Loucy (cell line): ENCODE data around the gene GNAQ.

ENCODE experiments used
- H2AFZ ChIP-seq: fragments of 200-600 bp; sonication (generic); 2 replicates; pipeline ENCODE4 v1.6.0; 2016; ENCODE audit warnings: antibody characterized with exemption, mild to moderate bottlenecking, low read length, moderate library complexity
- H3F3A ChIP-seq: fragments of 200-600 bp; 2 replicates; pipeline ENCODE4 v1.6.0; 2016; ENCODE audit warnings: antibody characterized with exemption, low read depth, mild to moderate bottlenecking
- H3K27me3 ChIP-seq: fragments of 200-600 bp; sonication (generic); 2 replicates; pipeline ENCODE4 v1.6.1; 2014; ENCODE audit warnings: low read length, mild to moderate bottlenecking; ENCODE audit not compliant: insufficient read depth, poor library complexity, severe bottlenecking
- H3K36me3 ChIP-seq: fragments of 200-600 bp; sonication (generic); 2 replicates; pipeline ENCODE4 v1.6.1; 2016; ENCODE audit warnings: low read length; ENCODE audit not compliant: insufficient read depth
- H3K4me1 ChIP-seq: fragments of 200-600 bp; sonication (generic); 2 replicates; pipeline ENCODE4 v1.5.1; 2014; ENCODE audit warnings: low read length, mild to moderate bottlenecking; ENCODE audit not compliant: insufficient read depth, poor library complexity, severe bottlenecking
- H3K4me2 ChIP-seq: fragments of 200-600 bp; sonication (generic); 2 replicates; pipeline ENCODE4 v1.6.0; 2014; ENCODE audit warnings: antibody characterized with exemption, low read length, low read depth, mild to moderate bottlenecking; ENCODE audit not compliant: poor library complexity, severe bottlenecking
- H3K4me3 ChIP-seq: fragments of 200-600 bp; sonication (generic); 2 replicates; pipeline ENCODE4 v1.5.1; 2014; ENCODE audit warnings: low read length, mild to moderate bottlenecking, mixed read lengths; ENCODE audit not compliant: poor library complexity, severe bottlenecking
- H3K79me2 ChIP-seq: fragments of 200-600 bp; sonication (generic); 2 replicates; pipeline ENCODE4 v1.6.1; 2014; ENCODE audit warnings: low read length; ENCODE audit not compliant: insufficient read depth
- H3K9ac ChIP-seq: fragments of 200-600 bp; sonication (generic); 2 replicates; pipeline ENCODE4 v1.6.0; 2014; ENCODE audit warnings: mild to moderate bottlenecking, low read depth, low read length, moderate library complexity; ENCODE audit not compliant: poor library complexity, severe bottlenecking
- H3K9me2 ChIP-seq: fragments of 200-600 bp; sonication (generic); replicated peaks from 2 replicates; pipeline ENCODE4 v1.6.1; 2016; ENCODE audit warnings: low read depth, low read length, mixed read lengths
- H3K9me3 ChIP-seq: fragments of 200-600 bp; sonication (generic); 2 replicates; pipeline ENCODE4 v1.6.1; 2014; ENCODE audit warnings: mild to moderate bottlenecking, antibody characterized with exemption, low read length, low read depth; ENCODE audit not compliant: insufficient read depth
- H4K20me1 ChIP-seq: fragments of 200-600 bp; sonication (generic); 2 replicates; pipeline ENCODE4 v1.6.0; 2014; ENCODE audit warnings: antibody characterized with exemption, low read length, mild to moderate bottlenecking; ENCODE audit not compliant: insufficient read depth, poor library complexity, severe bottlenecking
- CTCF ChIP-seq: fragments of 200-600 bp; sonication (generic); conservative IDR thresholded peaks from 2 replicates; pipeline ENCODE4 v1.5.1; 2014; ENCODE audit warnings: mild to moderate bottlenecking, antibody characterized with exemption, low read length
- EZH2phosphoT487 ChIP-seq: fragments of 200-600 bp; IDR thresholded peaks from 2 replicates; pipeline ENCODE4 v1.6.1; 2018; ENCODE audit warnings: antibody characterized with exemption, mild to moderate bottlenecking, moderate library complexity, borderline replicate concordance

Gene GNAQ

GRCh38 chr9:77929942-77930341, 101.7 kb downstream of the GNAQ start:
- peaks cover 78% of the 10 kb centered on the region for H4K20me1 ChIP-seq
- no peak overlapping the region for H2AFZ ChIP-seq
- H3K4me2 ChIP-seq: no peak overlapping the region
- no peaks in the 10 kb centered on the region for H3K9me2 ChIP-seq
- H3F3A ChIP-seq: no peaks in the 10 kb centered on the region; the same call in 1 of the 2 replicates
- H3K4me3 ChIP-seq: no peak overlapping the region
- H3K9ac ChIP-seq: no peak overlapping the region
- no peaks in the 10 kb centered on the region for H3K27me3 ChIP-seq
- TF ChIP-seq EZH2phosphoT487 (no peak), CTCF (no peak)
- peaks cover 21% of the 10 kb centered on the region; the same call in 1 of the 2 replicates for H3K36me3 ChIP-seq
- no peaks in the 10 kb centered on the region for H3K9me3 ChIP-seq
- peaks cover 100% of the 10 kb centered on the region for H3K79me2 ChIP-seq
- peaks cover 53% of the 10 kb centered on the region for H3K4me1 ChIP-seq

GRCh38 chr9:77927265-77927664, 104.3 kb downstream of the GNAQ start:
- H2AFZ ChIP-seq: no peak overlapping the region
- no peak for TF ChIP-seq CTCF
- TF ChIP-seq EZH2phosphoT487: no peak
- H3F3A ChIP-seq: no peaks in the 10 kb centered on the region; the same call in 1 of the 2 replicates
- peak overlapping the region; percentile 42 for H3K4me2 ChIP-seq
- H3K36me3 ChIP-seq: peaks cover 8% of the 10 kb centered on the region; the same call in 1 of the 2 replicates
- no peaks in the 10 kb centered on the region for H3K9me2 ChIP-seq
- H4K20me1 ChIP-seq: peaks cover 72% of the 10 kb centered on the region
- no peak overlapping the region for H3K4me3 ChIP-seq
- H3K9me3 ChIP-seq: no peaks in the 10 kb centered on the region
- peaks cover 64% of the 10 kb centered on the region for H3K4me1 ChIP-seq
- H3K9ac ChIP-seq: no peak overlapping the region
- H3K27me3 ChIP-seq: no peaks in the 10 kb centered on the region
- H3K79me2 ChIP-seq: peaks cover 100% of the 10 kb centered on the region

DNA sequence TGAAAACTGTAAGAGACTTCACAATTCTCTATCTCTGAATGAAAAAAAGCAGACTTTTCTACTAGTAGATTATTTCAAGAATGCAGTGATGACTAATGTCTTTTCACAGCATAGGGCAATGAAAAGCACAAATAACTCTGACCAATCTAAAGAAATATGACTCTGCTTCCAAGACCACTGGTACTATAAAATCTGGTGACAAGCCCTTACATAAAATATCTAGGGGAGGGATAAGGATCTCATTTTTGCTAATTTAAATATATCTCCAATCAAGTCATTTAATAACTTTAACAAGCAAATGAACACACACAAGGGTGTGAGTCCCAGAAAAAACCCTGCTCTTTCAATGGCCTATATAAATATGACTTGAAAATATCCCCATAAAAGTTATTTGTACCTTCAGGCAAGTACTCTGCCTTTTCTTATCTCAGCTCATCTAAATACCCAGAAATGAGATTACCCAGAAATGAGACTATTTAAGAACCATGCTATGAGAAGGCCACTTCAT, 105.2 kb downstream of the GNAQ start:
- peak overlapping the region; percentile 42 for H3K4me2 ChIP-seq
- H3K79me2 ChIP-seq: peaks cover 100% of the 10 kb centered on the region
- peaks cover 16% of the 10 kb centered on the region for H3K36me3 ChIP-seq
- peaks cover 64% of the 10 kb centered on the region for H3K4me1 ChIP-seq
- no peaks in the 10 kb centered on the region; the same call in 1 of the 2 replicates for H3F3A ChIP-seq
- no peak overlapping the region for H3K4me3 ChIP-seq
- H3K9me2 ChIP-seq: no peaks in the 10 kb centered on the region
- H3K9me3 ChIP-seq: no peaks in the 10 kb centered on the region
- no peak overlapping the region for H2AFZ ChIP-seq
- H4K20me1 ChIP-seq: peaks cover 64% of the 10 kb centered on the region
- H3K9ac ChIP-seq: no peak overlapping the region
- no peaks in the 10 kb centered on the region for H3K27me3 ChIP-seq
- TF ChIP-seq EZH2phosphoT487 (no peak), CTCF (no peak)
